GM12801 (cell line): ENCODE measurements around the gene DISC1.

Source experiments
- TF ChIP-seq, protein P1 (sequence below): IDR thresholded peaks from one replicate; pipeline ENCODE4 v1.5.1; 2011; ENCODE audit warnings: control low read depth; ENCODE audit not compliant: insufficient read length; ENCODE audit errors: extremely low read depth

Gene DISC1

DNA sequence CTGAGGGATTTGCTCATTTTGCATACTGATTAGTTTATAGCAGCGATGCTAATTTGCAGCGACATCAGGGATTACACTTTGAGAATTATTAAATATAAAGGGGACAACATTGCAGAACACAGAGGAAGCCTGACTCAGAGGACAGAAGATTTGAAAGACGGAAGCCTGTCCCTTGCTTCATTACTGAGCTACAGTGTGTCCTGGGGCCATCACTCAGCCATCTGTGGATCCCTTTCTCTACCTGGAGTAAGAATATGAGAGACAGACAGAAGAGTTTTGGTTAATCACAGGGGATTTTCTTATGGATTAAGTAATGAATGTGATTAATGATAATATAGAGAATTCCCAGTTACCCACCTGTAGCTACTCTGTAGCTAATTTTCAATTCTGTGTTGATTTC is 134.7 kb downstream of the DISC1 start:
- TF ChIP-seq, protein P1, sequence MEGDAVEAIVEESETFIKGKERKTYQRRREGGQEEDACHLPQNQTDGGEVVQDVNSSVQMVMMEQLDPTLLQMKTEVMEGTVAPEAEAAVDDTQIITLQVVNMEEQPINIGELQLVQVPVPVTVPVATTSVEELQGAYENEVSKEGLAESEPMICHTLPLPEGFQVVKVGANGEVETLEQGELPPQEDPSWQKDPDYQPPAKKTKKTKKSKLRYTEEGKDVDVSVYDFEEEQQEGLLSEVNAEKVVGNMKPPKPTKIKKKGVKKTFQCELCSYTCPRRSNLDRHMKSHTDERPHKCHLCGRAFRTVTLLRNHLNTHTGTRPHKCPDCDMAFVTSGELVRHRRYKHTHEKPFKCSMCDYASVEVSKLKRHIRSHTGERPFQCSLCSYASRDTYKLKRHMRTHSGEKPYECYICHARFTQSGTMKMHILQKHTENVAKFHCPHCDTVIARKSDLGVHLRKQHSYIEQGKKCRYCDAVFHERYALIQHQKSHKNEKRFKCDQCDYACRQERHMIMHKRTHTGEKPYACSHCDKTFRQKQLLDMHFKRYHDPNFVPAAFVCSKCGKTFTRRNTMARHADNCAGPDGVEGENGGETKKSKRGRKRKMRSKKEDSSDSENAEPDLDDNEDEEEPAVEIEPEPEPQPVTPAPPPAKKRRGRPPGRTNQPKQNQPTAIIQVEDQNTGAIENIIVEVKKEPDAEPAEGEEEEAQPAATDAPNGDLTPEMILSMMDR = no peak

DNA sequence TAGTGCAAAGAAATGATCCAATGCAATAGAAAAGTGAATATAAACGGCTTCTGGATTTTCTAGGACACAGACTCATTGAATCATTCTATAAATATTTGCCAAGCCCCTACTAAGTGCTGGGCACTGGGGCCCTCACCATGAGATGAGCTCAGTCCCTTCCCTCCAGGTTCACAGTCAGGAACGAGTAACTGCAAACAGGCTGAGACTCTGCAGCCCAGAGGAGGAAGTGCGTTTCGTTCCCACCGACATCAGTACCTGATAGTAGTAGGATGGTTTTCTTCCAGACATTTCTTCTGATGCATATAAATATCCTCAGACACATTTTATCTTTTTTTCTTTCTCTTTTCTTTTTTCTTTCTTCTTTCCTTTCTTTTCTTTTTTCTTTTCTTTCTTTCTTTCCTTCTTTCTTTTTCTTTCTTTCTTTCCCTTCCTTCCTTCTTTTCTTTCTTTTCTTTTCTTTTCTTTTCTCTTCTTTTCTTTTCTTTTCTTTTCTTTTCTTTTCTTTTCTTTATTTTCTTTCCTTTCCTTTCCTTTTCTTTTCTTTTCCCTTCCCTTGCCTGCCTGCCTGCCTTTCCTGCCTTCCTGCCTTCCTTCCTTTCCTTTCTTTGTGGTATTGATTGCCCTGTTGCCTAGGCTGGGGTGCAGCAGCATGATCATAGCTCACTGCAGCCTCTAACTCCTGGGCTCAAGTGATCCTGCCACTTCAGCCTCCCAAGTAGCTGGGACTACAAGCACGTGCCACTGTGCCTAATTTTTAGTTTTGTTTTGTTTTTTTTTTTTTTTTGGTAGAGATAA is 135.4 kb downstream of the DISC1 start:
- TF ChIP-seq, protein P1 = no peak

DNA sequence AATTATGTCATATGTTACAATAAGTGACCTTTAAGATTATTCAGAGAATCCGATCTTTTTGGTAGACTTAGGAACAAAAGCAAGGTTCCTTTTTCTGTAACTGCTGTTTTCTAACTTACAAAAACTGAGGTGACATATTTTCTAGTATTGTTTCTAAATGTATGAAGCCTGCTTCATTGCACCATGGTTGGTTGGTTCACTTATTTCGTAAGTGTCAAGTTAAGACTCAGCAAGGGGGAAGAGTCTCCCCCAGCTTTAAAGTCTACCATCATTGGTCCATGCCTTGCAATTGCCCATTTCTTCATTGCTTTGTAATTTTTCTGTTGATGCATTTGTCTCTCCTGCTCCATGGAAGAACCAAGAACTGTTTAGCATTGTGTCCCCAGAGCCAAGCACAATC is 136.9 kb downstream of the DISC1 start:
- TF ChIP-seq, protein P1 = no peak

DNA sequence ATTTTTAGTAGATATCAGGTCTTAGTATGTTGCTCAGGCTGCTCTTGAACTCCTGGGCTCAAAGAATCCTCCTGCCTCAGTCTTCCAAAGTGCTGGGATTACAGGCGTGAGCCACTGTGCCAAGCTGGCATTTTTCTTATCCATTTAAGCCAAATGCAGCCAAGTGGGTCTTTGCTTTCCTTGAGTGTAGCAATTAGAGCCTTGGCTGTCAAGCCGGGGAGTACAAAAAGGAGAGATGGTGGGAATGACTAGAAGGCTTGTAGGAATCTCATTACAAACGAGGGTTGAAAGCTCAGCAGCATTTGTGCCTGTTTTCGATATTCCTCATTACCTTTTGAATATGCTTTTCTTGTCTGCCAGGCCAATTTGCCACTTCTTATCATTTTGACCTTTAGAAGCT is 140.9 kb downstream of the DISC1 start:
- TF ChIP-seq, protein P1 = no peak

DNA sequence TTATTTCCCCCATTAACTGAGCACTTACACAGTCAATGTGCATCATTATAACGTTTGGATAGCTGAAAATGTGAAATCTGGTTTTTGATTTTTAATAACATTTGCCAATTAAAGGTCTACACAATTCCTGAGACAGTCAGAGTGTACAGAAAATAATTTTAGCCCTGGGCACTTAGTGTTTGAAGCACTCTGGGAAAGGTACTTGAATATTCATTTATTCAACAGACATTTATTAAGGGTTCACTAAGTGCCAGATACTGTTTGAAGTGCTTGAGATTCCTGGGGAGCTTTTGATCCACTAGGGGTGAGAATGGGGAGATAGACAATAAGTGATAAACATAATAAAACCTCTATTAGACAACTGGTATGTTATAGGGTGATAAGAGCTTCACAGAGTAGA is 141.8 kb downstream of the DISC1 start:
- TF ChIP-seq, protein P1 = no peak

DNA sequence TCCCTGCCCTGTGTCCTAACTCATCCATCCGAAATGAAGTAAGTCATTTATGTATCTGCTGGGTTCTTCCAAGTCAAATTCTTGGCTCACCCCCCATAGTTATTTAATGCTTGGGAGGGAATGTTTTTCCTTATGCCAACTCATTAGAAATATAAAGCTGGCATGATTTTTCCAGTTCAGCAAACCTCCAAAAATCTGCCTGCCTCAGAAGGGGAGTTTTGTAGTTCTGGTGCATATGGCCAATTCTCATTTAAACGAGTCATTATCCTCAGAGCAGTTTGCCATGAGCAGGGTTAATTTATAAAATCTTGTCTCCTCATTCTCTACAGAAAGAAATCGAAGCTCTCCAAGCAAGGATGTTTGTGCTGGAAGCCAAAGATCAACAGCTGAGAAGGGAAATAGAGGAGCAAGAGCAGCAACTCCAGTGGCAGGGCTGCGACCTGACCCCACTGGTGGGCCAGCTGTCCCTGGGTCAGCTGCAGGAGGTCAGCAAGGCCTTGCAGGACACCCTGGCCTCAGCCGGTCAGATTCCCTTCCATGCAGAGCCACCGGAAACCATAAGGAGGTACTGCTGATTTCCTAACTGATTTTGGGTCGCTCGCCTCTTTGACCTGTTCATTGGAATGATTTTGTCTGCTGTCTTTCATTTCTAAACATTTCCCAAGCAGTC is 144.1 kb downstream of the DISC1 start:
- TF ChIP-seq, protein P1 = no peak

DNA sequence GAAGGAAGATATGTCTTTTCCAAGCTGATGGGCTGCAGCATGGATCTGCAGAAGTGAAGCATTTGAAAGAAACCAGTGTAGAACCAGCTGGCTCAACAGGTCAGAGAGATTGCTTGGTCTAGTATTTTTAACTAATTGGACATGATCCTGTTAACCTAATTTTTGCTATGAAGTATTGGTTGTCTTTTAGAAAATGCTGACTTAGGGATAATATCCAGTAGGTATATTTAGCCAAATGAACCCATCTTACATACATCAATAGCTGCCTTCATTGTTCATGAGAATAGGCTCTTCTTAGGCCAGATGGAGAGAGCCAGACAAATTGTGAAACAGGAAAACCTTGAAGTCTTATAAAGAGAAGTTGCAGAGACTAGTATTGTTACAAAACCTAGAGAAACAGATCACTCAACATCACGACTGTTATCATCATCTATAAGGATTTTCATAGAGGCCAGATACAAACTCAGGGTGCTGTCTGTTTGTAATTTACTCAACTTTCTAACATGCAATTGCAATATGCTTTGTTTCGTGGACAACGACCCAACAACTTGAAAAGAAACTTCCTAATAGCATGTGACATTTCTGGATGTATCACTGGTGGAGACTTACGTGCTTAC is 148.2 kb downstream of the DISC1 start:
- TF ChIP-seq, protein P1 = no peak
